Prostate gland (tissue), 2 donors: ENCODE measurements around the gene MYO18B. TPM values are rescaled to one million over a fixed set of nuclear protein-coding genes. Genes with fewer than 3 reads are reported as not detected.

ENCODE experiments used
- DNase-seq: peaks from one replicate; pipeline ENCODE4 v3.0.0-alpha.2; 2019; ENCODE audit warnings: low spot score
- H3K27ac ChIP-seq, 2 donors: fragments of 200-600 bp; sonication (generic); 2 replicates each; pipeline ENCODE4 v1.5.1; 2017 to 2019
- H3K27me3 ChIP-seq: fragments of 200-600 bp; sonication (generic); replicated peaks from 2 replicates; pipeline ENCODE4 v1.5.1; 2019; ENCODE audit not compliant: insufficient read depth
- H3K36me3 ChIP-seq, 2 donors: fragments of 200-600 bp; sonication (generic); 1 replicate in 1 of 2; 2 replicates in 1 of 2; pipeline versions ENCODE4 v1.5.1 to v1.8.1; 2017 to 2019
- H3K4me1 ChIP-seq: fragments of 200-600 bp; sonication (generic); replicated peaks from 2 replicates; pipeline ENCODE4 v1.5.1; 2019
- H3K4me3 ChIP-seq, 2 donors: fragments of 200-600 bp; sonication (generic); 2 replicates each; pipeline ENCODE4 v1.5.1; 2017 to 2019
- H3K9me3 ChIP-seq: fragments of 200-600 bp; sonication (generic); 2 replicates; pipeline ENCODE4 v1.5.1; 2017
- POLR2A ChIP-seq: fragments of 450-650 bp; IDR thresholded peaks from one replicate; pipeline ENCODE4 v1.6.1; 2016; ENCODE audit warnings: antibody characterized with exemption, mild to moderate bottlenecking
- POLR2AphosphoS5 ChIP-seq: sonication (generic); formaldehyde crosslinking; IDR thresholded peaks from one replicate; pipeline ENCODE4 v1.6.1; 2017; ENCODE audit warnings: antibody characterized with exemption
- WGBS: methylation state at CpG from one replicate; pipeline ENCODE4 v1.1.5; 2018; 5-methylcytosine and 5-hydroxymethylcytosine counted together
- intact Hi-C: fragments of 100-400 bp; cut with DNase I; formaldehyde crosslinking; loops from one replicate; pipeline ENCODE4 v1.14.2; 2022
- total RNA-seq, 2 donors: library from RNA; depleted of rRNA; stranded (reverse); fragments of >200 nt; gene quantifications; one replicate each; pipeline ENCODE4 v1.1.0, GENCODE V29; 2016
- TF ChIP-seq, protein P1 (sequence below), 4 experiments: fragments of 200-600 bp in 2 of 4; fragments of 450-650 bp in 2 of 4; sonication (generic) in 2 of 4; IDR thresholded peaks; 1 replicate in 3 of 4; 2 replicates in 1 of 4; pipeline ENCODE4 v1.5.1; 2016 to 2019; ENCODE audit warnings: antibody characterized with exemption in 4 of 4, mild to moderate bottlenecking in 2 of 4, moderate library complexity in 2 of 4

Gene MYO18B
- total RNA-seq, 2 donors from 2014 or later = 3.1 to 7.1 TPM

DNA sequence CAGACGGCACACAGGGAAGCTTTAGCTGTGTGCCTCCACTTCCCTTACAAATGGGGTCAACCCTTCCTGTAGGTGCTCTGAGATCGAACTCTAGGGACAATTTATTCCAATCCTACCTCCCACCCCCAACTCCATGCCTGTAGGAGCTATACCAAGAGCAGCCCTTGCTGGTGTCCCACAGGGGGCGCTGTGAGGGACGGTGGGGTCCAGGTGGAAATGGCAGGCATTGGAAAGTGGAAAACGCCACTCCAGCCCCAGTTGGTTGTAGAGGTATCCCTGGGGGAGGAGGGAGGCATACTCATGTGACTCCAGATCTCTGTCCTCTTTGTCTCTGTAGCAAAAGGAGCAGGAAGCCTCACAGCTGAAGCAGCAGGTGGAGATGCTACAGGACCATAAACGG is 161.3 kb downstream of the MYO18B start:
- DNase-seq = no peak
- H3K27me3 ChIP-seq = no peaks in the 10 kb centered on the region
- no peaks in the 10 kb centered on the region for H3K4me1 ChIP-seq
- no peak overlapping the region for H3K4me3 ChIP-seq
- H3K9me3 ChIP-seq = no peaks in the 10 kb centered on the region
- WGBS = 43% methylated on average over 6 of the region's 6 CpGs
- no peak overlapping the region for H3K27ac ChIP-seq
- no peaks in the 10 kb centered on the region for H3K36me3 ChIP-seq
- intact Hi-C loops = no loop called here
- no peak for TF ChIP-seq POLR2AphosphoS5

DNA sequence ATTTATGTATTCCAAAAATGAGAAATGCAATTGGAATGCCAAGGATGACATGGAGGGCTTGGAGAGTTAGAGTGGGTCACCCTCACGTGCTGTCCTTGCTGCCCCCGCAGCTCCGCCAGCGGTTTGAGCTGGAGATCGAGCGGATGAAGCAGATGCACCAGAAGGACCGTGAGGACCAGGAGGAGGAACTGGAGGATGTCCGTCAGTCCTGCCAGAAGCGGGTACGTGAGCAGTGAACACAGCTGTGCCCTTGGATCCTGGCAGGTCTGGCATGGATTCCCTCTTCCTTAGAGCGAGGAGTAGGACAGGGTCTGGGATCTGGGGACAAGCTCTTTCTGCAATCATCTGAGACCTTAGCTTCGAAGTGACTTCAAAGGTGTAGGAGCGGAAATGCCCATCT is 166.2 kb downstream of the MYO18B start:
- Histone ChIP-seq H3K27ac (no peak overlapping the region), H3K27me3 (peaks cover 3% of the 10 kb centered on the region), H3K4me3 (no peak overlapping the region), H3K36me3 (no peaks in the 10 kb centered on the region), H3K9me3 (no peaks in the 10 kb centered on the region), H3K4me1 (no peaks in the 10 kb centered on the region)
- DNase-seq = no peak
- no peak for TF ChIP-seq POLR2A
- TF ChIP-seq POLR2AphosphoS5 = no peak
- TF ChIP-seq, protein P1, sequence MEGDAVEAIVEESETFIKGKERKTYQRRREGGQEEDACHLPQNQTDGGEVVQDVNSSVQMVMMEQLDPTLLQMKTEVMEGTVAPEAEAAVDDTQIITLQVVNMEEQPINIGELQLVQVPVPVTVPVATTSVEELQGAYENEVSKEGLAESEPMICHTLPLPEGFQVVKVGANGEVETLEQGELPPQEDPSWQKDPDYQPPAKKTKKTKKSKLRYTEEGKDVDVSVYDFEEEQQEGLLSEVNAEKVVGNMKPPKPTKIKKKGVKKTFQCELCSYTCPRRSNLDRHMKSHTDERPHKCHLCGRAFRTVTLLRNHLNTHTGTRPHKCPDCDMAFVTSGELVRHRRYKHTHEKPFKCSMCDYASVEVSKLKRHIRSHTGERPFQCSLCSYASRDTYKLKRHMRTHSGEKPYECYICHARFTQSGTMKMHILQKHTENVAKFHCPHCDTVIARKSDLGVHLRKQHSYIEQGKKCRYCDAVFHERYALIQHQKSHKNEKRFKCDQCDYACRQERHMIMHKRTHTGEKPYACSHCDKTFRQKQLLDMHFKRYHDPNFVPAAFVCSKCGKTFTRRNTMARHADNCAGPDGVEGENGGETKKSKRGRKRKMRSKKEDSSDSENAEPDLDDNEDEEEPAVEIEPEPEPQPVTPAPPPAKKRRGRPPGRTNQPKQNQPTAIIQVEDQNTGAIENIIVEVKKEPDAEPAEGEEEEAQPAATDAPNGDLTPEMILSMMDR (IDR thresholded peaks at IDR 0.05) = no peak
- intact Hi-C loops = no loop called here
- WGBS = 79% methylated on average over 13 of the region's 13 CpGs

DNA sequence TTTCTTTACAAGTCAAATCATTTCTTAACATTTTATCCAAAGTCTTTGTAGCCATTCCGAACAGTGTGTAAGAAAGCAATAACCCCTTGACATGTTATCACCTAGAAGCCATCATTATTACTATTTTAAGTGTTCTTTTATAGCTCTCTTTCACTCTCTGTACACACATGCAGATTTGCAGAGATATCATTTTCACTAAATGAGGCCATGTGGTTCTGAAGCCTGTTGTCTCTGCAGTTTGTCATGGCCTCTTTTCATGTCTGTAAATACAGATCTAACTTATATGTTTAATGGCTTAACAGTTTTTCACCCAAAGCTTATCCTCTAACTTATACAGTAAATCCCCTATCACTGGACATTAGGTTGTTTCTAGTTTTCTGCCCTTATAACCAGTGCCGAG is 166.8 kb downstream of the MYO18B start:
- 24% methylated on average over 2 of the region's 2 CpGs for WGBS
- H3K9me3 ChIP-seq = no peaks in the 10 kb centered on the region

DNA sequence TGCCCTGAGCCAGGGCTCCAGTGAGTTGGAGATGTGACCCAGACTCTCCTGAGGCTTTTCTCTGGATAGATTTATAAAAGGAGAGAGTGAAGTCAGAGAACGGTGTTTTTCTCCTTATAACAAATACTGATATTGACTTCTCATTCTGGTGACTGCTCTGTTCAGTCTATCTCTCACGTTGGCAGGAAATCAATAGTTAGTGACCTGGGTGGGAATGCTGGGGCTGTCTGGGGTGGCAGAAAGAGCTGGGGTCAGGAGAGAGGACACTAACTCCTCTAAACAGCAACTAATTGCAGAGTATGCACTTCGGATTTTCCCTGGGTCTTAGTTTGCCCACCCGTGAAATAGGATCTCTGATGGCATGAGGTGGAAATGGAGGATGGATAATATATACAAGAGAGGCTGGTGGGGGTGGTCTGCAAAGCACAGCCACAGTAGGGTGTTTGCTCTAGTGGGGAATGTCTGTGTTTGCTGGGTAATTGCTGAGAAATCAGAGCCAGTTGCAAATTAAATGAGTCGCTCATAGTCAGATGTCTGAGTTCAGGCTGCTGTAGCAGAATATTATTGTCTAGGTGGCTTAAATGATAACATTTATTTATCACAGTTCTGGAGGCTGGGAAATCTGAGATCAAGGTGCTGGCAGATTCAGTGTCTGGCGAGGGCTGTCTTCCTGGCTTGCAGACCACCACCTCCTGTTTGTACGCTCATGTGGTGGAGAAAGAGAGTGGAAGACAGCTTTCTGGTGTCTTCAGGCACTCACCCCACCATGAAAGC is 167.8 kb downstream of the MYO18B start:
- intact Hi-C loops = no loop called here
- Histone ChIP-seq H3K4me1 (no peaks in the 10 kb centered on the region), H3K9me3 (no peaks in the 10 kb centered on the region), H3K27me3 (peaks cover 3% of the 10 kb centered on the region), H3K27ac (no peak overlapping the region), H3K4me3 (no peak overlapping the region), H3K36me3 (no peaks in the 10 kb centered on the region)
- DNase-seq = no peak
- TF ChIP-seq POLR2AphosphoS5 (no peak), POLR2A (no peak)
- TF ChIP-seq, protein P1 (IDR thresholded peaks at IDR 0.05) = no peak
- WGBS = 58% methylated on average over 7 of the region's 7 CpGs

More for the DNA sequence above, 166.8 kb downstream of the MYO18B start:
- Histone ChIP-seq H3K27ac (no peak overlapping the region), H3K27me3 (peaks cover 3% of the 10 kb centered on the region), H3K4me3 (no peak overlapping the region), H3K36me3 (no peaks in the 10 kb centered on the region), H3K4me1 (no peaks in the 10 kb centered on the region)
- intact Hi-C loops = no loop called here
- DNase-seq = no peak
- TF ChIP-seq, protein P1 (IDR thresholded peaks at IDR 0.05) = no peak
- TF ChIP-seq POLR2AphosphoS5 (no peak), POLR2A (no peak)

DNA sequence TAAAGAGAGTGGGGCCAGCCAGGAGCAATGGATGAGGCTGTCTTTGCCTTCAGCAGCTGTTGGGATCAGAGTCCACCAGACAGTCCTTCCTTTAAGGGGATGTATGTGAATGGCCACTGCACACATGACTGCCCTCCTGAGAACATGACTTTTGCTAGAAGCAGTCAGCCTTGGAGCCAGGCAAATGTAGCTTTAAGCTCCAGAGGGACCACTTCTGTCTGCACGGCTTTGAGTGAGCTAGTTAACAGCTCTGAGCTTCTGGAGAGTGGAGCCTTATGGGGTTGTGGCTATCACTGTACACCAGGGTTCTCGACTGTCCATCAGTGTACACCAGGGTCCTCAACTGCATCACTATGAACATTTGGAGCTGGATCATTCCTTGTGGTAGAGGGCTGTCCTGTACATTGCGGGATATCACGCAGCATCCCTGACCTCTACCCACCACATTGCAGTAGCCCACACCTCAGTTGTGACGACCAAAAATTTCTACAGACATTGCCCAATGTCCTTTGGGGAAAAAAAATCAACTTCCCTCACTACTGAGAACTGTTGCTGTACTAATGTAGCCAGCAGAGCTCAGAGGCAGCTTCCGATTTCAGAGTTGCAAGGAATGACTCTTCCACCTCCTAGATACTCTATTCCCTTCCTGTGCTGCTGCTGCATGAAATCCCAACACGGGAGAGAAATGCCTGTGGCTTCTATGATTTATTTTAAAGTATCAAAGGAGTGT is 169.4 kb downstream of the MYO18B start:
- H3K27ac ChIP-seq = no peak overlapping the region
- H3K4me3 ChIP-seq = no peak overlapping the region
- no peak for DNase-seq
- WGBS = 79% methylated on average over 7 of the region's 7 CpGs
- intact Hi-C loops = no loop called here
- no peaks in the 10 kb centered on the region for H3K36me3 ChIP-seq
- H3K4me1 ChIP-seq = no peaks in the 10 kb centered on the region
- H3K27me3 ChIP-seq = peaks cover 3% of the 10 kb centered on the region
- TF ChIP-seq, protein P1 (IDR thresholded peaks at IDR 0.05) = no peak
- TF ChIP-seq POLR2AphosphoS5 = no peak
- TF ChIP-seq POLR2A = no peak
- no peaks in the 10 kb centered on the region for H3K9me3 ChIP-seq
